Stimulated activated CD4-positive, alpha-beta T cell treated with anti-CD3 and anti-CD28 coated beads, Interleukin-15, amount 100 ng/mL, for 1 hour (primary cell): Measurements from ENCODE around the gene NKPD1.
A peak's percentile ranks its signal among the peaks of the same experiment; 100 is the strongest.

ENCODE experiments used
- DNase-seq, 2 donors: peaks; one replicate each; pipeline ENCODE4 v3.0.0-alpha.2; 2020; ENCODE audit warnings: low read depth in 1 of 2, low spot score in 1 of 2

The NKPD1 gene

GRCh38 chr19:45160870-45161737 is at the start of gene NKPD1:
NKPD1 (minus strand) TSS chr19:45160982; CDS start chr19:45160150, 832 bp downstream.
- DNase-seq: no peak

- no peak for DNase-seq
Measured at GRCh38 chr19:45206328-45206727, 45.5 kb upstream of the NKPD1 start.

- no peak for DNase-seq
Measured at GRCh38 chr19:45205810-45206209, 45.0 kb upstream of the NKPD1 start.

- no peak for DNase-seq
Measured at GRCh38 chr19:45202637-45203036, 41.9 kb upstream of the NKPD1 start.

- no peak for DNase-seq
Measured at GRCh38 chr19:45200568-45200967, 39.8 kb upstream of the NKPD1 start.

- DNase-seq: no peak
Measured at GRCh38 chr19:45195764-45196163, 35.0 kb upstream of the NKPD1 start.

- DNase-seq: no peak
Measured at GRCh38 chr19:45191375-45191774, 30.6 kb upstream of the NKPD1 start.

GRCh38 chr19:45189971-45190370 is 29.2 kb upstream of the NKPD1 start:
- DNase-seq: no peak

- no peak for DNase-seq
Measured at GRCh38 chr19:45187421-45188100, 26.8 kb upstream of the NKPD1 start.

GRCh38 chr19:45186509-45187334 is 25.9 kb upstream of the NKPD1 start:
- no peak for DNase-seq

- DNase-seq: no peak
Measured at GRCh38 chr19:45184115-45184514, 23.3 kb upstream of the NKPD1 start.

GRCh38 chr19:45182758-45183157 is 22.0 kb upstream of the NKPD1 start:
- DNase-seq: no peak

- DNase-seq: no peak
Measured at GRCh38 chr19:45180936-45181335, 20.2 kb upstream of the NKPD1 start.

- DNase-seq: no peak
Measured at GRCh38 chr19:45179892-45180370, 19.1 kb upstream of the NKPD1 start.

GRCh38 chr19:45179072-45179891 is 18.5 kb upstream of the NKPD1 start:
- DNase-seq: peak in 1 of 2 donors; percentile 18

GRCh38 chr19:45178262-45179071 is 17.7 kb upstream of the NKPD1 start, which contains the start of gene BLOC1S3:
BLOC1S3 (plus strand) TSS chr19:45178784; CDS start chr19:45179297, 513 bp downstream.
- DNase-seq: peak; percentile 99 to 100

GRCh38 chr19:45177817-45178261 is 17.1 kb upstream of the NKPD1 start, which contains the start of gene TRAPPC6A:
TRAPPC6A (minus strand) TSS chr19:45178237; CDS start chr19:45178218, 19 bp downstream.
- no peak for DNase-seq

- no peak for DNase-seq
Measured at GRCh38 chr19:45175515-45176345, 14.9 kb upstream of the NKPD1 start.
